HG02763 (cell line): ENCODE data around the gene SATB2.
A peak's percentile ranks its signal among the peaks of the same experiment; 100 is the strongest.

ENCODE experiments used
- ATAC-seq: cut with Tn5 transposase; IDR thresholded peaks from one replicate; pipeline ENCODE4 v1.9.1; 2021; ENCODE audit warnings: mild to moderate bottlenecking, moderate library complexity; ENCODE audit not compliant: unreplicated experiment

The SATB2 gene

DNA sequence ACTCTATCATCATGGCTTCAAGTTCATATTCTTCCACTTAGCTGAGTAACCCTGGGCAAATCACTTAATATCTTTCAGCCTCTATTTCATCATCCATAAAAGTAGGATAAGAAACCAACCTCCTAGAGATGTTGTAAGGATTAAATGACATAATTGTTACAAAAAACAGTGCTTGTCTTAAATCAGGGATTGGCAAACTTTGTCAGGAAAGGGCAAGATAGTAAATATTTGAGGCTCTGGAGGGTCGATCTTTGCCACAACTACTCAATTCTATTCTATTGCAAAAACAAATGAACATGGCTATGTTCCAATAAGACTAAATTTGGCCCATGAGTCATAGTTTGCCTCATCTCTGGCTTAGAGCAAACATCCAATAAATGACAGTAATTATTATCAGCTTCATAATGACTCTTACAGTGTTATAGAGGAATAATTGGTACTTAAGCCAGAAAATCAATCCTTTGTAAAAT lies 184.7 kb downstream of the SATB2 start:
- no peak for ATAC-seq

DNA sequence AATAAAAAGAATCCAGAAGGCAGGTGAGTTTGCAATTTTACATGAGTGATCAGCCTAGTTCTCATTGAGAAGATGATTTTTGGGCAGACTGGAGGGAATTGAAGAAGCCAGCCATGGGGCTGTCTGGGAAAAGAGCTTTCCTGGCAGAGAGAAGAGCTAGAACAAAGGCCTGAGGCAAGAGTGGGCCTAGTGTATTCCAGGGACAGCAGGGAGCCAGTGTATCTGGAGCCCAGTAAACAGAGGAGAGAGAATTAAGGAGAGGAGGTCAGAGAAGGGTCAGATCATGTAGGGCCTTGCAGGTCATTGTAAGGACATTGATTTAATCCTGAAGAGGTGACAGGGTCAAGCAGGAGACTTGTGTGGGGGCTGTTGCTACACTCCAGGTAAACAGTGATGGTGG lies 195.8 kb downstream of the SATB2 start:
- no peak for ATAC-seq

DNA sequence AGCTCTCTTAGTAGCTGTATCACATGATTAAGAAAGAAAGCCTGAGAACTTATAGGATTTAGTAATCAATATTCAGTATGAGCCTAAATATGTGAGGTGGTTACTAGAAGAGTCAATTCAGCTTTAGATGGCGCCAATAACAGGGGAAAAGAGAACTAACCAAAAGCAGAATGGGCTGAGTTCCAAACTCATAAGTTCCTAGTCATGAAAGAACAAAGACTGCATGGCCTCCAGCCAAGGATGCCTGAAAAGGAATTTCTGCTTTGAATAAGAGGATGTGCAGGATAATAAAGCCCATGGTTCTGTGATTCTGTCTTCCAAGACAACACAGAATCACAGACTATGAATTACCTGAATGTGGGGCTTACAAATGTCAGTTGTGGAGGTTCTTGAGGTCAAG lies 196.5 kb downstream of the SATB2 start:
- no peak for ATAC-seq

- ATAC-seq = no peak
Observed at GRCh38 chr2:199259671-199260070, 198.1 kb downstream of the SATB2 start.

DNA sequence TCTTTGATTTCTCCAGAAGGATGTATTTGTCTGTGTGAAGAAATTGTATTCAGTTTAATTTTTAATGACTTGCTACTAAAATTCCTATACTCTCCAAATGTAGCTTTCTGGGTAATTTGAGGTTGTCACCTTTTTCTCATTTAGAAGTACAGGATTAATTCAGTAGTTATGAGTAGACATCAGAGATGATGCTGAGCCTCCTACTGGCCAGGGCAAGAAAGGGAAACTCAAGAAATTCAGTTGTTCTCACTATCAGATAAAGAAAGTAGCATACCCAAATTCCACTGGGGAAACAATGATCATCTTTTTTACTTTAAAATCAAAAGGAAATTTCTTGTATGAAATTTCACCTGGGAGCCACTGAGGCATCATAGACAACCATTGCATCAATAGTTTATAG lies 199.4 kb downstream of the SATB2 start:
- no peak for ATAC-seq

- no peak for ATAC-seq
Observed at GRCh38 chr2:199257261-199258224, 200.2 kb downstream of the SATB2 start.

DNA sequence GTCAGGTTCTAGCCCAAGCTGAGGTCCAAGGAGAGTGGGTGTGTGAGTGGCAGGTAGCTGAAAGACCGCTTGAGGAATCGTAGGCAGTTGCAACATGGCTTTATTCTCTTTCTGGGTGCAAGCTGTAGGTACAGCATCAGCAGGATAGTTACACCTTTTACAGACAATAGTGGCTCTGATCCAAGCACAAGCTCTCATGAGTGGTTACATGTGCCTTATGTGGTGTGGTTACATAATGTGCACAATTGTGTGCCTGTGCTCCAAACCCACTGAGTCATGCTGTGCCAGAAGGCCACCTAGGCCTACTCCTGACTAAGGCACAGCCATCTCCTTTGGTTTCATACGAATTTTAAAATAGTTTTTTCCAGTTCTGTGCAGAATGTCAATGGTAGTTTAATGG lies 227.6 kb downstream of the SATB2 start:
- ATAC-seq = no peak

GRCh38 chr2:199228887-199229819 lies 228.6 kb downstream of the SATB2 start:
- peak; percentile 85 for ATAC-seq

DNA sequence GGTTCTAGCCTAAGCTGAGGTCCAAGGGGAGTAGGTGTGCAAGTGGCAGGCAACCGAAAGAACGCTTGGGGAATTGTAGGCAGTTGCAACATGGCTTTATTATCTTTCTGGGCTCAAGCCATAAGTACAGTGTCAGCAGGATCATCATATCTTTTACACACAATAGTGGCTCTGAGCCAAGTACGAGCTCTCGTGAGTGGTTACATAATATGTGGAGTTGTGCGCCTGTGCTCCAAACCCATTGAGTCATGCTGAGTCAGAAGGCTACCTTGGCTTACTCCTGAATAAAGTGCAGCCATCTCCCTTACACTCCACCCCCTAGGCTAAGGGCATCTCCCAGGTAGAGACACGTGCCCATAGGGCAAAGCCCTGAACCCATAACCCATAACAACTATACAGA lies 233.9 kb downstream of the SATB2 start:
- ATAC-seq = no peak

DNA sequence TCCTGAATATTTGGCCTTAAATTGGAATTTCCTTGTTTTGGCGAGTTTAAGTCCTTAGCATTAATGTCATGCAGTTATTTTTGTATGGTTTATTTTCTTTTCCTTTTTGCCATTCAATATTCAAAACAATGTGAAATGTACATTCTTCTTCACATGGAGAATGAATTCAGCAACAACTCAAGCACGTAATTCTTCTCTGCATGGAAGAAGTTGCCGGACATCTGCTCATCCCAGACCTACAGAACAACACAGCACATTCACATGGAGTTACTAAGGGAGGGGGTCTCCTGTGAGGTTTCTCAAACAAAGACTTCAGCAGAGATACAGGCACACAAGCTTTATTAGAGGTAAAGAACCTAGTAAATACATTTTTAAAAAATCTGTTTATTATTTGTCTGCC lies 236.8 kb downstream of the SATB2 start:
- ATAC-seq = no peak

DNA sequence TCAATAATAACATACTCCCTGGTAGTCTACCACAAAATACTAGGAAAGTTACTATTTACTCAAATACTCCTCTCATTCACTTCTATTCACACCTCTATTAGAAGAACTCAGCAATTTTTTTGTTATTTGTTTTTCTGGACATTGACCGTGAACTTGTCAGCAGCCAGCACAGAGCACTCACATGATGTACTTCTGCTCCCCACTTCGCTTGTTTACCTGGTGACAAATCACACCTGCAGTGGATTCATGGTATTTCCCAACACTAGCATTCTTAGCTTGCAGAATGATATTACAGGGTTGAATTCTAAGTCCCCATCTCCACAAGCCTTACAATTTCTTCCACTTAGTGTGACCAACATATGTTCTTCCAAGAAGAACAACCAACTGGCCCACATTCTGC lies 238.2 kb downstream of the SATB2 start:
- no peak for ATAC-seq
